ENCODE measurements around the gene FNDC3B.
A peak's percentile ranks its signal among the peaks of the same experiment; 100 is the strongest.

The FNDC3B gene

GRCh38 chr3:172287937-172288477, 248.6 kb downstream of the FNDC3B start:
- no peak overlapping the region for H3K27ac ChIP-seq
- DNase-seq (ENCODE audit: low read depth, low spot score): no peak

GRCh38 chr3:172288651-172289050, 249.3 kb downstream of the FNDC3B start:
- DNase-seq (ENCODE audit: low read depth, low spot score): no peak

GRCh38 chr3:172289583-172289982, 250.2 kb downstream of the FNDC3B start:
- H3K27ac ChIP-seq: no peak overlapping the region
- DNase-seq (ENCODE audit: low read depth, low spot score): no peak

More at GRCh38 chr3:172288651-172289050, 249.3 kb downstream of the FNDC3B start:
- no peak overlapping the region for H3K27ac ChIP-seq

GRCh38 chr3:172290457-172290856, 251.1 kb downstream of the FNDC3B start:
- no peak for DNase-seq (ENCODE audit: low read depth, low spot score)
- H3K27ac ChIP-seq: no peak overlapping the region

GRCh38 chr3:172291650-172292049, 252.3 kb downstream of the FNDC3B start:
- H3K27ac ChIP-seq: no peak overlapping the region
- DNase-seq (ENCODE audit: low read depth, low spot score): no peak

DNA sequence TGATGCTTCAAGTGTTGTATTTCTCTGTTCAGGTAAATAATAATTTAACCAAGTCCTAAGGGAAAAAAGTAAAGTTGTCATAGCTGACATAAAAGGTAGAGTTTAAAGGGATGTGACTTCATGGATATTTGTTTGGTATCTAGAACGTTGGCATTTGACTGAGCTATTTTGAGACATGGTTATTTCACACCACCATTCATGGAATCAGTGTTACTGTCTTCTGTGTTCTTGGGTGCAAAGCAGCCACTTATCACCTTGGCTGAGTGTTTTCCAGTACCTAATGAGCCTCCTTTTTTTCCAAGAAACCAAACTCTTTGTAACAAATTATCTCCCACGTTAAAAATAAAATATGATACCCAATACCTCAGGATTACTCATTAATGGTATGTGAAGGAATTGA, 253.0 kb downstream of the FNDC3B start:
- no peak overlapping the region for H3K27ac ChIP-seq
- no peak for DNase-seq (ENCODE audit: low read depth, low spot score)

GRCh38 chr3:172293093-172293492, 253.7 kb downstream of the FNDC3B start:
- H3K27ac ChIP-seq: no peak overlapping the region
- DNase-seq (ENCODE audit: low read depth, low spot score): no peak

GRCh38 chr3:172294223-172294806, 254.9 kb downstream of the FNDC3B start:
- no peak for DNase-seq (ENCODE audit: low read depth, low spot score)
- H3K27ac ChIP-seq: no peak overlapping the region

DNA sequence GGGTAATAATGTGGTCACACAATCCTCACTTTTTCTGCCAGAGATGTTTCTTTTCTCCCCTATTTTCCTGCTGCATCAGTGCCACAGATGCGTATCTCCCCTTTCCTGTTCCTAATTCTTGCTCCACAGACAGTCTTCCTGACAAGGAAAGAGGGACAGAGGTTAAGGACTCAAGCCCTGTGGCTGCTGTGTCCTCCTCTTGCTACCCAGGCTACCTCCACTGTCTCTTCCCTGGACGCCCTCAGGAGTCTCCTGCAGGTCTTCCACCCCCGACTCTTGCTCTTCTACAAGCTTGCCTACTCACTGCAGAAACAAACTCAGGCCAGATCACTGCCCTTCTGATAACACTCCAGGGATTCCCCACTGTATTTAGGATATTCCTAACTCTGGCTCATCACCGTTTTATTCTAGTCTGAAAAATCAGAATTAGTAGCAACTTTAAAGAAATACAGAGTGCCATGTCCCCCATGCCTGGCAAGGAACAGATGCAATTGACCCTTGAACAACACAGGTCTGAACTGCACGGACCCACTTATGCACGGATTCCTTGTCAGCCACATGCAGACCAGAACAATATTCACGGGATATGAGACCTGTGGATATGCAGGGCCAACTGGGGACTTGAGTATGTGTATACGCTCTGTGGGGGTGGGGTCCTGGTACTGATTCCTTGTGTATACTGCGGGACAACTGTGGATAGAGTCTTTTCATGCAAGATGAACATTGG, 257.0 kb downstream of the FNDC3B start:
- H3K27ac ChIP-seq: no peak overlapping the region
- DNase-seq (ENCODE audit: low read depth, low spot score): no peak

DNA sequence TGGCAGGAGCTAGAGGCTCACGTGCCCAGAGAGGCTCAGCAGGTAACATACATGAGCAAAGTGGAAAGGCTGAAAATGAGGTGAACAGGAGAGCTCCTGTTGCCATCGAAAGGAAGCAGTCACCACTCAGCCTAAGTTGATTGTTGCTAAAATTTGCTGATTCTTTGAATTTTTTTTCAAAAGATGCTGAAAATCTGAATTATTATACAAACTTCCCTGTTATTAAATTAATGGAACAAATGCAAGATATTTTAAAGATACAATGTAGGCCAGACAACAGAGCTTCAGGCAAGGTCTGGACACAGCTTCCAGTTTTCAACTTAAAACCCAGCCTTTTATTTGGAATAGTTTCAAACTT, 257.6 kb downstream of the FNDC3B start:
- DNase-seq (ENCODE audit: low read depth, low spot score): no peak
- H3K27ac ChIP-seq: no peak overlapping the region

DNA sequence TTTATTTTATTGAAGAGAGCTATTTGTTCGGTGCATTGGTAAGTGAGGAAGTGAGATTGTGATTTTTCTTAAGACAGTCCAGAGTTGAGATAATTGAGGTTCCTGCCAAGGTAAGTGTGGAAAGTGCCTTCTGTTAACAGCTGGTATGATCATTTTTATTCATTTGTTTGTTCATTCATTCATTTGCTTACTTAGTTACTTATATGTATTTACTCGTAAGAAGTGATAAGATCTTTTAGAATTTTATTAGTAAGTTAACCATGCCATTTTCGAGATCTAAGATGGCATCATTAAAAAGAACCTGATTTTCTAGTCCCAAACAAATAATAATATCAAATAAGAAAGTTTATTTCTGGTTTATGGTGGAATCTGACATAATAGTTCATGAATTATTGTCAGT, 258.9 kb downstream of the FNDC3B start:
- H3K27ac ChIP-seq: no peak overlapping the region
- no peak for DNase-seq (ENCODE audit: low read depth, low spot score)

- H3K27ac ChIP-seq: no peak overlapping the region
- no peak for DNase-seq (ENCODE audit: low read depth, low spot score)
Observed at GRCh38 chr3:172300187-172300586, 260.8 kb downstream of the FNDC3B start.

DNA sequence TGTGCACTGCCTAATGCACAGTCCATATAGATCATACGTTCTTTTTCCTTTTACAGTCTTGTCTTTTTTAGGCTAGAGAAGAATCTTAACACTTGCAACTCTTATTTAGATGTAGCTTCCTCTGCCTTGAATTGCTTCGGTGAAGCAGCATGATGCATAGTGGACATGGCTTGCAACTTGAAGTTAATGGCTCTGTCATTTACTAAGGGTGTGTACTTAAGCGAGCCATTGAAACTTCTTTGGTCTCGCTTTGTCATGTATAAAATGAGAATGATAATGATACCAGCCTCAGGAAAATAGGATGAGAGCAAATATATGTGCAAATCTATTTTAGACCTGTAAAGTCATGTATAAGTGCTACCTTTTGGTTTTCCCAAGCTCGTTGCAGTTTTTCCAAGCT, 261.5 kb downstream of the FNDC3B start:
- H3K27ac ChIP-seq: no peak overlapping the region
- DNase-seq (ENCODE audit: low read depth, low spot score): no peak

GRCh38 chr3:172302203-172302602, 262.8 kb downstream of the FNDC3B start:
- DNase-seq (ENCODE audit: low read depth, low spot score): no peak
- no peak overlapping the region for H3K27ac ChIP-seq

GRCh38 chr3:172303181-172303580, 263.8 kb downstream of the FNDC3B start:
- no peak for DNase-seq (ENCODE audit: low read depth, low spot score)

GRCh38 chr3:172303941-172304558, 264.7 kb downstream of the FNDC3B start:
- peak overlapping the region; percentile 52 for H3K27ac ChIP-seq
- DNase-seq (ENCODE audit: low read depth, low spot score): no peak

More at GRCh38 chr3:172303181-172303580, 263.8 kb downstream of the FNDC3B start:
- H3K27ac ChIP-seq: no peak overlapping the region

DNA sequence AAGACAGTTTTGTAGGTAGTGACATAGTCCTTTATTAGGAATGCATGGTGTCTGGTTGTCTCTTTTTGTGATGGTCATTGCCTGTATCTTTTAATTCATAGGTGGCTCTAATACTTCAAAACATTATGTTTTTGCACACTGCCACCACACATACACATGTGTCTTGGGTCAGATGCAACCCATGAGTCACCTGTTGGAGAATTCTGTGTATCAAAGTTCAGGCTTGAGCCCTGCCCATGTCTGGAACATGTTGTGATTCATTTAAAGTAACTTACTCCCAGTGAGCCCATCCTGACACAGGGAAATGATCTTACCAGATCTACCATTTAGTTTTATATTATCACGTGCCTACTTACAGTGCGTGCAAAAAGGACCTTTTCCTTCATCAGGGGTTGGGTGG, 266.2 kb downstream of the FNDC3B start:
- DNase-seq (ENCODE audit: low read depth, low spot score): peak; percentile 76
- H3K27ac ChIP-seq: peak overlapping the region; percentile 52

DNA sequence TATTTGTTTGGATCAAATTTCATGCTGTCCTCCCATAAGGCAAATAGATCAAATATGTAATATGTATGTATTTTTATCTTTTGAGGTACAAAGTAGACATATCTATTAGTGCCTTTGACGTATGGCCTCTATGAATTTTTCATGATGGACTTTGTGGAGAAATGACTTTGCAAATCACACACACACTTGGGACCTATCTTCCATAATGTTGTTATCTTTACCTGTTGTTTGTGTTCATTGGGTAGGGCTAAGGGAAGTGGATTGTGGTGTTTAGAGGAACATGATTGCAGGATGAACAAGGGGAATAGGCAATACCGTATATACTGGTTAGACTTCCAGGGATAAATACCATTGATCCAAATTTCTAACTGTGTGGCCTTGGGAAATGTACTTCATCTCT, 266.6 kb downstream of the FNDC3B start:
- H3K27ac ChIP-seq: peak overlapping the region; percentile 52
- no peak for DNase-seq (ENCODE audit: low read depth, low spot score)

DNA sequence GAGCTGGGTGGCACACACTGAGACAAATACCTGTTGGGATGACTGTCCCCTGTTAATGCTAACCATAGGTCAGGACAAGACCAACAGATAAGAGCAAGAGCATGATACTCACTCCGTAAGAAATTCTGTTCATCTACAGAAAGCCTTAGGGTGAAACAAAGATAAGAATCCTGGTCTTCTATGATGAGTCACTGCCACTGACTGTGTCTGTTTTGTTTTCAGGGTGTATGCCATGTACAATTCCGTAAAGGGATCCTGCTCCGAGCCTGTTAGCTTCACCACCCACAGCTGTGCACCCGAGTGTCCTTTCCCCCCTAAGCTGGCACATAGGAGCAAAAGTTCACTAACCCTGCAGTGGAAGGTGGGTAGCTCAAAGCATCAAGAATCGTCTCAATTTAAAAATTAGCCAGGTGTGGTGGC, 267.8 kb downstream of the FNDC3B start:
- DNase-seq (ENCODE audit: low read depth, low spot score): no peak
- peak overlapping the region; percentile 19 for H3K27ac ChIP-seq

GRCh38 chr3:172309059-172309458, 269.7 kb downstream of the FNDC3B start:
- DNase-seq (ENCODE audit: low read depth, low spot score): no peak
- H3K27ac ChIP-seq: no peak overlapping the region

DNA sequence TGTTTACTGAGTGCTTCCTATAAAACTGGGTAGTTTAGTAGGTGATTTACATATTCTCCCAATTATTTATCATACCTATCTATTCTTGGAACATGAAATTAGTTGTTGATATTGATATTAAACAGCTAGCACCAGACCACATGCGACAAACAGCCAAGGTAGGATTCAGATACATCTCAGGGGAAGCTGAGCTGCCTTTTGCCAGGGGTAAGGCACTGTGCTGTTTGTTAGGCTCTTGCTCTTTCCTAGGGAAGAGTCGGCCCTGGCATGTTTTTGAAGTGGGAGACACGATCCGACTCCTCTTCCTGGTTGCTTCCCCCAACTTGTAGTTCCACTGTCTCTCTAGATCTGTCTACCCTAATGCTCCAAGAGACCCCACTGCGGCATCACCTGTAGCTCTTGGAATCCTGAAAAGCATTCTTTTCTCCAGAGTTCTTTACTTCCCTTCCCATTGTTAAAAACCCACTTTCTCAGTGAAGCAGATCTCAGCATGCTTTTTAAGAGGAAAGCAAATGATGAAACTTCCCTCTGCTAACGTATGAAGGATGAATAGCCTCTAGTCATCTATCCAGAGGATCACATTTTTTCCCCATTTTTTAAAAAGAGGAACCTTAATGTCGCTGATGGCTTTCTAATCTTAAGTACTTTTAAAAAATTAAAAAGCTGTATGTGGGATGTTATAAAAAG, 270.5 kb downstream of the FNDC3B start:
- no peak overlapping the region for H3K27ac ChIP-seq
- no peak for DNase-seq (ENCODE audit: low read depth, low spot score)

All from epithelial cell of prostate (primary cell).